Liver (tissue), 9 donors: Measurements from ENCODE around the gene OR52I1. TPM values are rescaled to one million over a fixed set of nuclear protein-coding genes. Genes with fewer than 3 reads are reported as not detected.

Experiments used
- DNase-seq: peaks from one replicate; pipeline ENCODE4 v3.0.0-alpha.2; 2017; ENCODE audit warnings: low spot score
- H3K27ac ChIP-seq, 2 donors: one replicate each; pipeline ENCODE4 v1.7.0; 2013; ENCODE audit warnings: inconsistent platforms in 2 of 2, low read length in 2 of 2, control low read depth in 1 of 2, low read depth in 1 of 2, mild to moderate bottlenecking in 1 of 2
- H3K27me3 ChIP-seq, 4 donors: one replicate each; pipeline versions ENCODE4 v1.6.1 to v1.7.0; 2013; ENCODE audit warnings: low read length in 3 of 4, inconsistent platforms in 1 of 4, mild to moderate bottlenecking in 1 of 4, moderate library complexity in 1 of 4; ENCODE audit not compliant: control insufficient read depth in 4 of 4, insufficient read depth in 4 of 4
- H3K36me3 ChIP-seq, 4 donors: one replicate each; pipeline versions ENCODE4 v1.6.1 to v1.7.0; 2013; ENCODE audit warnings: low read length in 3 of 4, mild to moderate bottlenecking in 3 of 4, low read depth in 1 of 4, moderate library complexity in 1 of 4; ENCODE audit not compliant: control insufficient read depth in 4 of 4, insufficient read depth in 3 of 4
- H3K4me1 ChIP-seq, 4 donors: one replicate each; pipeline versions ENCODE4 v1.6.1 to v1.7.0; 2013; ENCODE audit warnings: low read length in 3 of 4, mild to moderate bottlenecking in 3 of 4, moderate library complexity in 1 of 4; ENCODE audit not compliant: control insufficient read depth in 4 of 4, insufficient read depth in 4 of 4
- H3K4me3 ChIP-seq, 3 donors: one replicate each; pipeline versions ENCODE4 v1.6.1 to v1.7.0; 2013; ENCODE audit warnings: low read length in 3 of 3, control low read depth in 1 of 3, low read depth in 1 of 3, mild to moderate bottlenecking in 1 of 3
- H3K9ac ChIP-seq, 2 donors: one replicate each; pipeline ENCODE4 v1.7.0; 2013; ENCODE audit warnings: low read length in 2 of 2, mild to moderate bottlenecking in 2 of 2, moderate library complexity in 2 of 2, control low read depth in 1 of 2, low read depth in 1 of 2
- H3K9me3 ChIP-seq, 4 donors: one replicate each; pipeline versions ENCODE4 v1.6.1 to v1.7.0; 2013; ENCODE audit warnings: low read length in 3 of 4; ENCODE audit not compliant: control insufficient read depth in 4 of 4
- ATF3 ChIP-seq: IDR thresholded peaks from 2 replicates; pipeline ENCODE4 v1.6.1; 2016; ENCODE audit warnings: antibody characterized with exemption
- CTCF ChIP-seq: fragments of 150-350 bp; IDR thresholded peaks from 2 replicates; pipeline ENCODE4 v1.5.1; 2017; ENCODE audit warnings: improper control_type of control experiment, low read depth, low read length; ENCODE audit not compliant: missing input control
- EGR1 ChIP-seq, 2 donors: IDR thresholded peaks; 2 replicates each; pipeline ENCODE4 v1.6.1; 2016 to 2018; ENCODE audit warnings: antibody characterized with exemption in 2 of 2, low read depth in 2 of 2
- FOXA1 ChIP-seq: IDR thresholded peaks from 2 replicates; pipeline ENCODE4 v1.6.1; 2016; ENCODE audit warnings: antibody characterized with exemption
- FOXA2 ChIP-seq: IDR thresholded peaks from 2 replicates; pipeline ENCODE4 v1.6.1; 2016; ENCODE audit warnings: antibody characterized with exemption
- GABPA ChIP-seq, 2 donors: IDR thresholded peaks in 1 of 2; conservative IDR thresholded peaks in 1 of 2; 2 replicates each; pipeline ENCODE4 v1.6.1; 2016; ENCODE audit warnings: antibody characterized with exemption in 2 of 2, mild to moderate bottlenecking in 1 of 2, moderate library complexity in 1 of 2
- HNF4A ChIP-seq, 2 donors: conservative IDR thresholded peaks; 2 replicates each; pipeline ENCODE4 v1.6.1; 2016; ENCODE audit warnings: antibody characterized with exemption in 2 of 2, mild to moderate bottlenecking in 2 of 2
- HNF4G ChIP-seq: IDR thresholded peaks from 2 replicates; pipeline ENCODE4 v1.6.1; 2016; ENCODE audit warnings: antibody characterized with exemption
- JUND ChIP-seq, 2 donors: IDR thresholded peaks; 2 replicates each; pipeline ENCODE4 v1.6.1; 2016; ENCODE audit warnings: antibody characterized with exemption in 2 of 2
- MAX ChIP-seq: IDR thresholded peaks from 2 replicates; pipeline ENCODE4 v1.6.1; 2016; ENCODE audit warnings: antibody characterized with exemption
- NR2F2 ChIP-seq: IDR thresholded peaks from 2 replicates; pipeline ENCODE4 v1.6.1; 2016; ENCODE audit warnings: antibody characterized with exemption
- RAD21 ChIP-seq, 2 donors: IDR thresholded peaks; 2 replicates each; pipeline ENCODE4 v1.6.1; 2016; ENCODE audit warnings: antibody characterized with exemption in 2 of 2, mild to moderate bottlenecking in 2 of 2
- REST ChIP-seq: IDR thresholded peaks from 2 replicates; pipeline ENCODE4 v1.6.1; 2016; ENCODE audit warnings: antibody characterized with exemption, mild to moderate bottlenecking
- RXRA ChIP-seq, 2 donors: IDR thresholded peaks; 2 replicates each; pipeline ENCODE4 v1.6.1; 2017 to 2018; ENCODE audit warnings: antibody characterized with exemption in 2 of 2, mild to moderate bottlenecking in 1 of 2
- SP1 ChIP-seq: IDR thresholded peaks from 2 replicates; pipeline ENCODE4 v1.6.1; 2018; ENCODE audit warnings: antibody characterized with exemption, mild to moderate bottlenecking
- TAF1 ChIP-seq: conservative IDR thresholded peaks from 2 replicates; pipeline ENCODE4 v1.6.1; 2016; ENCODE audit warnings: antibody characterized with exemption, mild to moderate bottlenecking
- YY1 ChIP-seq: IDR thresholded peaks from 2 replicates; pipeline ENCODE4 v1.6.1; 2016; ENCODE audit warnings: antibody characterized with exemption, mild to moderate bottlenecking
- ZBTB33 ChIP-seq: IDR thresholded peaks from 2 replicates; pipeline ENCODE4 v1.6.1; 2016; ENCODE audit warnings: antibody characterized with exemption
- WGBS: extraction: QIAGEN DNeasy Blood & Tissue Kit; methylation state at CpG from one replicate; pipeline ENCODE4 v1.1.7; 2013; 5-methylcytosine and 5-hydroxymethylcytosine counted together
- polyA plus RNA-seq, 2 donors: library from polyadenylated mRNA; stranded (reverse) in 1 of 2; unstranded in 1 of 2; fragments of 200-250 nt in 1 of 2; fragments of >200 nt in 1 of 2; fragmentation: Nextera tagmentation in 1 of 2; extraction: Ambion mirVana in 1 of 2; gene quantifications; one replicate each; pipeline versions ENCODE4 v1.2.1 to v1.2.3, GENCODE V29; 2013 to 2015
- total RNA-seq, 2 donors: library from RNA; depleted of rRNA; stranded (reverse); fragments of >200 nt; gene quantifications; one replicate each; pipeline ENCODE4 v1.2.3, GENCODE V29; 2014
- donor health status: healthy.
- donor health status: healthy.
- donor health status: healthy.
- donor health status: healthy.
- donor health status: healthy.

The OR52I1 gene
- total and polyA plus RNA-seq, 4 donors, result not detected

- H3K27me3 ChIP-seq, result no peaks in the 10 kb centered on the region
- no peaks in the 10 kb centered on the region for H3K36me3 ChIP-seq
- H3K27ac ChIP-seq, result peak overlapping the region; percentile 78 to 98
- H3K4me3 ChIP-seq, result peak overlapping the region in 1 of 3 donors; percentile 1
- no peak for DNase-seq
- H3K4me1 ChIP-seq, result peaks cover 7 to 20% (median 18%) of the 10 kb centered on the region in 4 donors
- peak overlapping the region in 1 of 2 donors; percentile 28 for H3K9ac ChIP-seq
- peak; percentile 59 for TF ChIP-seq REST
- TF ChIP-seq FOXA2, result peak; percentile 75
- peak; percentile 70 for TF ChIP-seq TAF1
- no peak for TF ChIP-seq NR2F2
- TF ChIP-seq YY1, result peak; percentile 61
- peak; percentile 78 for TF ChIP-seq FOXA1
- TF ChIP-seq RAD21 (IDR thresholded peaks at IDR 0.05), result peak in 1 of 2 donors; percentile 48
- peak in 1 of 2 donors; percentile 30 for TF ChIP-seq GABPA (IDR thresholded peaks at IDR 0.05 in 1 of 2, conservative IDR thresholded peaks at IDR 0.05 in 1 of 2)
- TF ChIP-seq MAX, result peak; percentile 33
- TF ChIP-seq CTCF, result no peak
- no peak for TF ChIP-seq HNF4G
- TF ChIP-seq EGR1 (IDR thresholded peaks at IDR 0.05; ENCODE audit: low read depth in 2 of 2), result peak in 1 of 2 donors; percentile 52
- TF ChIP-seq HNF4A (conservative IDR thresholded peaks at IDR 0.05), result peak; percentile 73 to 84
- TF ChIP-seq ZBTB33, result peak; percentile 85
- peak; percentile 50 to 89 for TF ChIP-seq JUND (IDR thresholded peaks at IDR 0.05)
- TF ChIP-seq RXRA (IDR thresholded peaks at IDR 0.05), result peak; percentile 74 to 89
- TF ChIP-seq ATF3, result peak; percentile 69
- TF ChIP-seq SP1, result peak; percentile 94
- 26% methylated on average over 1 of the region's 1 CpG for WGBS
- no peaks in the 10 kb centered on the region for H3K9me3 ChIP-seq
These were observed 47.0 kb upstream of the OR52I1 start for GRCh38 chr11:4546878-4547277.
